GM12878 (cell line): Measurements from ENCODE around the gene ARHGEF3. TPM values are rescaled to one million over a fixed set of nuclear protein-coding genes. Genes with fewer than 3 reads are reported as not detected.

Experiments
- BACH1 ChIP-seq: fragments of 450-650 bp; IDR thresholded peaks from 2 replicates; pipeline ENCODE4 v1.6.1; 2017; ENCODE audit warnings: mild to moderate bottlenecking, borderline replicate concordance
- BHLHE40 ChIP-seq, 2 experiments: fragments of 450-650 bp in 1 of 2; IDR thresholded peaks; 2 replicates each; pipeline ENCODE4 v1.6.1; 2011 to 2017; ENCODE audit warnings: low read depth in 2 of 2, borderline replicate concordance in 1 of 2, improper control_type of control experiment in 1 of 2, low read length in 1 of 2, mild to moderate bottlenecking in 1 of 2
- CHD2 ChIP-seq: IDR thresholded peaks from 2 replicates; pipeline ENCODE4 v1.6.1; 2011; ENCODE audit warnings: low read depth, low read length, improper control_type of control experiment, borderline replicate concordance
- GABPA ChIP-seq: IDR thresholded peaks from 2 replicates; pipeline ENCODE4 v1.6.1; 2014; ENCODE audit warnings: antibody characterized with exemption, low read depth, mild to moderate bottlenecking, inconsistent platforms
- KAT2A ChIP-seq: conservative IDR thresholded peaks from 2 replicates; pipeline ENCODE4 v1.6.1; 2011; ENCODE audit warnings: low read depth, low read length; ENCODE audit not compliant: control insufficient read depth
- SMARCA5 ChIP-seq: fragments of 450-650 bp; IDR thresholded peaks from 2 replicates; pipeline ENCODE4 v1.6.1; 2017; ENCODE audit warnings: mild to moderate bottlenecking
- SRF ChIP-seq, 2 experiments: IDR thresholded peaks; 2 replicates each; pipeline ENCODE4 v1.6.1; 2011; ENCODE audit warnings: low read depth in 2 of 2, low read length in 2 of 2, mild to moderate bottlenecking in 1 of 2, moderate library complexity in 1 of 2
- polyA plus RNA-seq, 11 experiments: library from polyadenylated mRNA; depleted of rRNA in 4 of 11; unstranded in 6 of 11; stranded (reverse) in 5 of 11; fragments of >200 nt; fragmentation: Nextera tagmentation in 4 of 11; fragmentation: Illumina TruSeq in 1 of 11; extraction: Ambion mirVana in 4 of 11; extraction: Trizol in 1 of 11; gene quantifications; 1 replicate in 1 of 11; 2 replicates in 10 of 11; pipeline versions ENCODE4 v1.2.1 to v1.2.3, GENCODE V29; 2011 to 2016; ENCODE audit warnings: inconsistent platforms in 2 of 11, missing spikeins in 2 of 11, low read depth in 1 of 11
- total RNA-seq, 4 experiments: library from RNA; depleted of rRNA in 3 of 4; stranded (reverse); fragments of >200 nt in 3 of 4; fragmentation: Illumina TruSeq in 1 of 4; extraction: Trizol in 1 of 4; gene quantifications; 2 replicates each; pipeline versions ENCODE4 v1.2.1 to v1.2.3, GENCODE V29; 2013 to 2021
- TF ChIP-seq, protein P1 (sequence below): IDR thresholded peaks from 2 replicates; pipeline ENCODE4 v1.6.1; 2011; ENCODE audit warnings: mild to moderate bottlenecking, low read depth, low read length, moderate library complexity; ENCODE audit not compliant: insufficient replicate concordance
- TF ChIP-seq, protein P2 (sequence below): fragments of 450-650 bp; IDR thresholded peaks from 2 replicates; pipeline ENCODE4 v1.6.1; 2016; ENCODE audit warnings: mild to moderate bottlenecking
- TF ChIP-seq, protein P3 (sequence below): fragments of 450-650 bp; formaldehyde crosslinking; IDR thresholded peaks from 2 replicates; pipeline ENCODE4 v1.4.0; 2020; ENCODE audit warnings: mild to moderate bottlenecking, moderate library complexity
- TF ChIP-seq, protein P4 (sequence below): fragments of 450-650 bp; IDR thresholded peaks from 2 replicates; pipeline ENCODE4 v1.6.1; 2017; ENCODE audit warnings: mild to moderate bottlenecking, moderate library complexity
- TF ChIP-seq, protein P5 (sequence below): fragments of 450-650 bp; formaldehyde crosslinking; IDR thresholded peaks from 2 replicates; pipeline ENCODE4 v1.5.0; 2022; ENCODE audit warnings: mild to moderate bottlenecking, missing genetic modification characterization
- TF ChIP-seq, protein P6 (sequence below): IDR thresholded peaks from 2 replicates; pipeline ENCODE4 v1.6.1; 2012; ENCODE audit warnings: low read depth, low read length, improper control_type of control experiment

The ARHGEF3 gene
- total and polyA plus RNA-seq, 10 of the 15 experiments (the other 5 are each of a cell fraction or from before 2014, with no cell fraction given) = 21.8 to 78.7 (median 56.2) TPM

DNA sequence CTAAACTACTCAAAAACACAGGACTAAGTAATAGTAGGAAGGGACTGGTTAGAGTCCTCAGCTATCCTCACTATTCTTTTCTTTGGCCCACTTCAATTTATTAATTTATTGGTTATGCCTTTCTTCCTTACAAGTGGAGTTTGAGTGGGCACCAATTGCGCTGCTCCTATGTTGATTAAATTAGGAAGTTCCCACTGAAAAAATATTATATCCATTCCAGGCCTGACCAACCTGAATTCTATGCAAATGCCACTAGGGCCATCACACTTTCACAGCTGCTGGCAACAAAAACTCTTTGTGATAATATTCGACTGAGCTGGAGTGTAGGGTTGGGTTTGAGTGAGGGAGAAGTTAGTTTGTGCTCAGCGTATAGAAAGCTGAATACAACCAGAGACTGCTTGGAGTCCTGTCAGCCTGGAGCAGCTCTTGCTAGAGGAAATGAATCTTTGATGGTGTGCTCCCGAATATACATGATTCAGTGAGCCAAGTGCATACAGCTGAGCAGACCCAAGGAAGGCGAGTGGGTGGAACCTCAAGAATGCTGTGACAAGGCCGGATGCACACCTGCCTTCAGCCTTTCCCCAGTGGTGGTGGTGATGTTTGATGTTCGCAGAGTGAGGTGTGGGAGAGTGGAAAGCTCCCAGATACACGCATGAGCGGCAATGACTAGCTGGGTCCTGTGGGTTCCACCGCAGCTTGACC lies 1.5 kb downstream of the ARHGEF3 start (continued):
- TF ChIP-seq, protein P1, sequence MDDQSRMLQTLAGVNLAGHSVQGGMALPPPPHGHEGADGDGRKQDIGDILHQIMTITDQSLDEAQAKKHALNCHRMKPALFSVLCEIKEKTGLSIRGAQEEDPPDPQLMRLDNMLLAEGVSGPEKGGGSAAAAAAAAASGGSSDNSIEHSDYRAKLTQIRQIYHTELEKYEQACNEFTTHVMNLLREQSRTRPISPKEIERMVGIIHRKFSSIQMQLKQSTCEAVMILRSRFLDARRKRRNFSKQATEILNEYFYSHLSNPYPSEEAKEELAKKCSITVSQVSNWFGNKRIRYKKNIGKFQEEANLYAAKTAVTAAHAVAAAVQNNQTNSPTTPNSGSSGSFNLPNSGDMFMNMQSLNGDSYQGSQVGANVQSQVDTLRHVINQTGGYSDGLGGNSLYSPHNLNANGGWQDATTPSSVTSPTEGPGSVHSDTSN = peak; percentile 8
- TF ChIP-seq, protein P2, sequence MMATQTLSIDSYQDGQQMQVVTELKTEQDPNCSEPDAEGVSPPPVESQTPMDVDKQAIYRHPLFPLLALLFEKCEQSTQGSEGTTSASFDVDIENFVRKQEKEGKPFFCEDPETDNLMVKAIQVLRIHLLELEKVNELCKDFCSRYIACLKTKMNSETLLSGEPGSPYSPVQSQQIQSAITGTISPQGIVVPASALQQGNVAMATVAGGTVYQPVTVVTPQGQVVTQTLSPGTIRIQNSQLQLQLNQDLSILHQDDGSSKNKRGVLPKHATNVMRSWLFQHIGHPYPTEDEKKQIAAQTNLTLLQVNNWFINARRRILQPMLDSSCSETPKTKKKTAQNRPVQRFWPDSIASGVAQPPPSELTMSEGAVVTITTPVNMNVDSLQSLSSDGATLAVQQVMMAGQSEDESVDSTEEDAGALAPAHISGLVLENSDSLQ = no peak
- TF ChIP-seq, protein P3, sequence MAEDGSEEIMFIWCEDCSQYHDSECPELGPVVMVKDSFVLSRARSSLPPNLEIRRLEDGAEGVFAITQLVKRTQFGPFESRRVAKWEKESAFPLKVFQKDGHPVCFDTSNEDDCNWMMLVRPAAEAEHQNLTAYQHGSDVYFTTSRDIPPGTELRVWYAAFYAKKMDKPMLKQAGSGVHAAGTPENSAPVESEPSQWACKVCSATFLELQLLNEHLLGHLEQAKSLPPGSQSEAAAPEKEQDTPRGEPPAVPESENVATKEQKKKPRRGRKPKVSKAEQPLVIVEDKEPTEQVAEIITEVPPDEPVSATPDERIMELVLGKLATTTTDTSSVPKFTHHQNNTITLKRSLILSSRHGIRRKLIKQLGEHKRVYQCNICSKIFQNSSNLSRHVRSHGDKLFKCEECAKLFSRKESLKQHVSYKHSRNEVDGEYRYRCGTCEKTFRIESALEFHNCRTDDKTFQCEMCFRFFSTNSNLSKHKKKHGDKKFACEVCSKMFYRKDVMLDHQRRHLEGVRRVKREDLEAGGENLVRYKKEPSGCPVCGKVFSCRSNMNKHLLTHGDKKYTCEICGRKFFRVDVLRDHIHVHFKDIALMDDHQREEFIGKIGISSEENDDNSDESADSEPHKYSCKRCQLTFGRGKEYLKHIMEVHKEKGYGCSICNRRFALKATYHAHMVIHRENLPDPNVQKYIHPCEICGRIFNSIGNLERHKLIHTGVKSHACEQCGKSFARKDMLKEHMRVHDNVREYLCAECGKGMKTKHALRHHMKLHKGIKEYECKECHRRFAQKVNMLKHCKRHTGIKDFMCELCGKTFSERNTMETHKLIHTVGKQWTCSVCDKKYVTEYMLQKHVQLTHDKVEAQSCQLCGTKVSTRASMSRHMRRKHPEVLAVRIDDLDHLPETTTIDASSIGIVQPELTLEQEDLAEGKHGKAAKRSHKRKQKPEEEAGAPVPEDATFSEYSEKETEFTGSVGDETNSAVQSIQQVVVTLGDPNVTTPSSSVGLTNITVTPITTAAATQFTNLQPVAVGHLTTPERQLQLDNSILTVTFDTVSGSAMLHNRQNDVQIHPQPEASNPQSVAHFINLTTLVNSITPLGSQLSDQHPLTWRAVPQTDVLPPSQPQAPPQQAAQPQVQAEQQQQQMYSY (CRISPR knock-in tag) = no peak
- TF ChIP-seq BACH1 (no peak), CHD2 (no peak), BHLHE40 (IDR thresholded peaks at IDR 0.05; ENCODE audit: borderline replicate concordance in 1 of 2, low read depth in 2 of 2, low read length in 1 of 2) (peak; percentile 26 to 47; a peak in 1 of 4 replicates), SRF (IDR thresholded peaks at IDR 0.05; ENCODE audit: low read depth in 2 of 2, low read length in 2 of 2) (no peak), KAT2A (no peak), GABPA (no peak), SMARCA5 (no peak)
- TF ChIP-seq, protein P4, sequence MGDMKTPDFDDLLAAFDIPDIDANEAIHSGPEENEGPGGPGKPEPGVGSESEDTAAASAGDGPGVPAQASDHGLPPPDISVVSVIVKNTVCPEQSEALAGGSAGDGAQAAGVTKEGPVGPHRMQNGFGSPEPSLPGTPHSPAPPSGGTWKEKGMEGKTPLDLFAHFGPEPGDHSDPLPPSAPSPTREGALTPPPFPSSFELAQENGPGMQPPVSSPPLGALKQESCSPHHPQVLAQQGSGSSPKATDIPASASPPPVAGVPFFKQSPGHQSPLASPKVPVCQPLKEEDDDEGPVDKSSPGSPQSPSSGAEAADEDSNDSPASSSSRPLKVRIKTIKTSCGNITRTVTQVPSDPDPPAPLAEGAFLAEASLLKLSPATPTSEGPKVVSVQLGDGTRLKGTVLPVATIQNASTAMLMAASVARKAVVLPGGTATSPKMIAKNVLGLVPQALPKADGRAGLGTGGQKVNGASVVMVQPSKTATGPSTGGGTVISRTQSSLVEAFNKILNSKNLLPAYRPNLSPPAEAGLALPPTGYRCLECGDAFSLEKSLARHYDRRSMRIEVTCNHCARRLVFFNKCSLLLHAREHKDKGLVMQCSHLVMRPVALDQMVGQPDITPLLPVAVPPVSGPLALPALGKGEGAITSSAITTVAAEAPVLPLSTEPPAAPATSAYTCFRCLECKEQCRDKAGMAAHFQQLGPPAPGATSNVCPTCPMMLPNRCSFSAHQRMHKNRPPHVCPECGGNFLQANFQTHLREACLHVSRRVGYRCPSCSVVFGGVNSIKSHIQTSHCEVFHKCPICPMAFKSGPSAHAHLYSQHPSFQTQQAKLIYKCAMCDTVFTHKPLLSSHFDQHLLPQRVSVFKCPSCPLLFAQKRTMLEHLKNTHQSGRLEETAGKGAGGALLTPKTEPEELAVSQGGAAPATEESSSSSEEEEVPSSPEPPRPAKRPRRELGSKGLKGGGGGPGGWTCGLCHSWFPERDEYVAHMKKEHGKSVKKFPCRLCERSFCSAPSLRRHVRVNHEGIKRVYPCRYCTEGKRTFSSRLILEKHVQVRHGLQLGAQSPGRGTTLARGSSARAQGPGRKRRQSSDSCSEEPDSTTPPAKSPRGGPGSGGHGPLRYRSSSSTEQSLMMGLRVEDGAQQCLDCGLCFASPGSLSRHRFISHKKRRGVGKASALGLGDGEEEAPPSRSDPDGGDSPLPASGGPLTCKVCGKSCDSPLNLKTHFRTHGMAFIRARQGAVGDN = no peak
- TF ChIP-seq, protein P5, sequence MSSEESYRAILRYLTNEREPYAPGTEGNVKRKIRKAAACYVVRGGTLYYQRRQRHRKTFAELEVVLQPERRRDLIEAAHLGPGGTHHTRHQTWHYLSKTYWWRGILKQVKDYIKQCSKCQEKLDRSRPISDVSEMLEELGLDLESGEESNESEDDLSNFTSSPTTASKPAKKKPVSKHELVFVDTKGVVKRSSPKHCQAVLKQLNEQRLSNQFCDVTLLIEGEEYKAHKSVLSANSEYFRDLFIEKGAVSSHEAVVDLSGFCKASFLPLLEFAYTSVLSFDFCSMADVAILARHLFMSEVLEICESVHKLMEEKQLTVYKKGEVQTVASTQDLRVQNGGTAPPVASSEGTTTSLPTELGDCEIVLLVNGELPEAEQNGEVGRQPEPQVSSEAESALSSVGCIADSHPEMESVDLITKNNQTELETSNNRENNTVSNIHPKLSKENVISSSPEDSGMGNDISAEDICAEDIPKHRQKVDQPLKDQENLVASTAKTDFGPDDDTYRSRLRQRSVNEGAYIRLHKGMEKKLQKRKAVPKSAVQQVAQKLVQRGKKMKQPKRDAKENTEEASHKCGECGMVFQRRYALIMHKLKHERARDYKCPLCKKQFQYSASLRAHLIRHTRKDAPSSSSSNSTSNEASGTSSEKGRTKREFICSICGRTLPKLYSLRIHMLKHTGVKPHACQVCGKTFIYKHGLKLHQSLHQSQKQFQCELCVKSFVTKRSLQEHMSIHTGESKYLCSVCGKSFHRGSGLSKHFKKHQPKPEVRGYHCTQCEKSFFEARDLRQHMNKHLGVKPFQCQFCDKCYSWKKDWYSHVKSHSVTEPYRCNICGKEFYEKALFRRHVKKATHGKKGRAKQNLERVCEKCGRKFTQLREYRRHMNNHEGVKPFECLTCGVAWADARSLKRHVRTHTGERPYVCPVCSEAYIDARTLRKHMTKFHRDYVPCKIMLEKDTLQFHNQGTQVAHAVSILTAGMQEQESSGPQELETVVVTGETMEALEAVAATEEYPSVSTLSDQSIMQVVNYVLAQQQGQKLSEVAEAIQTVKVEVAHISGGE (CRISPR knock-in tag) = no peak
- TF ChIP-seq, protein P6, sequence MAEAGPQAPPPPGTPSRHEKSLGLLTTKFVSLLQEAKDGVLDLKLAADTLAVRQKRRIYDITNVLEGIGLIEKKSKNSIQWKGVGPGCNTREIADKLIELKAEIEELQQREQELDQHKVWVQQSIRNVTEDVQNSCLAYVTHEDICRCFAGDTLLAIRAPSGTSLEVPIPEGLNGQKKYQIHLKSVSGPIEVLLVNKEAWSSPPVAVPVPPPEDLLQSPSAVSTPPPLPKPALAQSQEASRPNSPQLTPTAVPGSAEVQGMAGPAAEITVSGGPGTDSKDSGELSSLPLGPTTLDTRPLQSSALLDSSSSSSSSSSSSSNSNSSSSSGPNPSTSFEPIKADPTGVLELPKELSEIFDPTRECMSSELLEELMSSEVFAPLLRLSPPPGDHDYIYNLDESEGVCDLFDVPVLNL = no peak
